ENCODE results near the gene MS4A5.

DNA sequence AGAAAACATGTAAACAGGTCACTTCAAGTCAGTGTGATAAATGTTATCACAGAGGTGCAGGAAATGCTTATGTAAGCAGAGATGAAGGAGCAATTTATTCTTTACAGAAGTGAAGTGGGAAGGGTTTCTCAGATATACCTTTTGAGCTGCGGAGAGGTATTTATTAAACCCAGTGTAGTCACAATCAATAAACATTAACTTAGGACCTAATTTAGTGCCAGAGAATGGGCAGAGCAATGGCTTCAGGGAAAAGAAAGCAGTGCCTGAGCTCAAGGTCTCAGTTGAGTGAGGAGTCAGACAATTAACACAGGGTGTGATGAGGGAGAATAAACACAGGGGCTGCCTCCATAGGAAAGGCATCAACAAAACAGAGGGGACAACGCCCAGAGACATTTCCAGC, 1.9 kb downstream of the MS4A5 start:
- TF ChIP-seq CTCF (IDR thresholded peaks at IDR 0.05) (no peak), POLR2A (IDR thresholded peaks at IDR 0.05) (no peak)
